HEK293 (cell line): ENCODE data around the gene MLN.

ENCODE experiments used
- CTCF ChIP-seq: fragments of 450-650 bp; formaldehyde crosslinking; IDR thresholded peaks from 2 replicates; pipeline ENCODE4 v1.5.1; 2016; ENCODE audit warnings: missing biosample characterization, missing genetic modification characterization
- GLIS1 ChIP-seq: fragments of 450-650 bp; formaldehyde crosslinking; IDR thresholded peaks from 2 replicates; pipeline ENCODE4 v1.5.1; 2016; ENCODE audit warnings: missing biosample characterization, missing genetic modification characterization
- KLF17 ChIP-seq: fragments of 450-650 bp; formaldehyde crosslinking; IDR thresholded peaks from 2 replicates; pipeline ENCODE4 v1.5.1; 2016; ENCODE audit warnings: missing biosample characterization, missing genetic modification characterization
- KLF8 ChIP-seq: fragments of 450-650 bp; formaldehyde crosslinking; IDR thresholded peaks from 2 replicates; pipeline ENCODE4 v1.5.1; 2016; ENCODE audit warnings: missing biosample characterization, missing genetic modification characterization
- KLF9 ChIP-seq: fragments of 450-650 bp; formaldehyde crosslinking; IDR thresholded peaks from 2 replicates; pipeline ENCODE4 v1.5.1; 2016; ENCODE audit warnings: missing biosample characterization, missing genetic modification characterization, low read depth
- PRDM1 ChIP-seq: fragments of 450-650 bp; formaldehyde crosslinking; IDR thresholded peaks from 2 replicates; pipeline ENCODE4; 2016; ENCODE audit warnings: missing biosample characterization, missing genetic modification characterization
- PRDM10 ChIP-seq: fragments of 450-650 bp; formaldehyde crosslinking; IDR thresholded peaks from 2 replicates; pipeline ENCODE4 v1.5.1; 2016; ENCODE audit warnings: missing biosample characterization, missing genetic modification characterization
- SP3 ChIP-seq: fragments of 450-650 bp; formaldehyde crosslinking; IDR thresholded peaks from 2 replicates; pipeline ENCODE4 v1.5.1; 2016; ENCODE audit warnings: missing biosample characterization, missing genetic modification characterization
- TRIM28 ChIP-seq: IDR thresholded peaks from 2 replicates; pipeline ENCODE4 v1.6.1; 2011; ENCODE audit warnings: low read length, control low read depth, borderline replicate concordance
- ZBTB10 ChIP-seq: fragments of 450-650 bp; formaldehyde crosslinking; IDR thresholded peaks from 2 replicates; pipeline ENCODE4 v1.5.1; 2016; ENCODE audit warnings: missing biosample characterization, missing genetic modification characterization
- ZBTB11 ChIP-seq: fragments of 450-650 bp; formaldehyde crosslinking; conservative IDR thresholded peaks from 2 replicates; pipeline ENCODE4 v1.5.1; 2016; ENCODE audit warnings: low read depth, missing biosample characterization, missing genetic modification characterization
- ZBTB7A ChIP-seq: fragments of 450-650 bp; formaldehyde crosslinking; IDR thresholded peaks from 2 replicates; pipeline ENCODE4 v1.5.1; 2016; ENCODE audit warnings: low read depth, missing biosample characterization, missing genetic modification characterization
- ZFP3 ChIP-seq: fragments of 450-650 bp; formaldehyde crosslinking; IDR thresholded peaks from 2 replicates; pipeline ENCODE4 v1.5.1; 2016; ENCODE audit warnings: low read depth, missing biosample characterization, missing genetic modification characterization
- ZFP69B ChIP-seq: fragments of 450-650 bp; formaldehyde crosslinking; IDR thresholded peaks from 2 replicates; pipeline ENCODE4 v1.5.1; 2016; ENCODE audit warnings: missing biosample characterization, missing genetic modification characterization
- ZNF133 ChIP-seq: fragments of 450-650 bp; formaldehyde crosslinking; IDR thresholded peaks from 2 replicates; pipeline ENCODE4 v1.5.1; 2016; ENCODE audit warnings: missing biosample characterization, missing genetic modification characterization
- ZNF146 ChIP-seq: fragments of 450-650 bp; formaldehyde crosslinking; IDR thresholded peaks from 2 replicates; pipeline ENCODE4 v1.5.1; 2016; ENCODE audit warnings: missing biosample characterization, missing genetic modification characterization
- ZNF223 ChIP-seq: fragments of 450-650 bp; formaldehyde crosslinking; IDR thresholded peaks from 2 replicates; pipeline ENCODE4 v1.5.1; 2016; ENCODE audit warnings: missing biosample characterization, missing genetic modification characterization
- ZNF23 ChIP-seq: fragments of 450-650 bp; formaldehyde crosslinking; IDR thresholded peaks from 2 replicates; pipeline ENCODE4 v1.5.1; 2016; ENCODE audit warnings: missing biosample characterization, missing genetic modification characterization, borderline replicate concordance
- ZNF266 ChIP-seq: fragments of 450-650 bp; formaldehyde crosslinking; IDR thresholded peaks from 2 replicates; pipeline ENCODE4 v1.5.1; 2016; ENCODE audit warnings: missing biosample characterization, missing genetic modification characterization, low read depth
- ZNF37A ChIP-seq: fragments of 450-650 bp; IDR thresholded peaks from 2 replicates; pipeline ENCODE4 v1.5.1; 2018; ENCODE audit warnings: missing biosample characterization, missing genetic modification characterization
- ZNF416 ChIP-seq: fragments of 450-650 bp; formaldehyde crosslinking; IDR thresholded peaks from 2 replicates; pipeline ENCODE4 v1.5.1; 2016; ENCODE audit warnings: missing biosample characterization, missing genetic modification characterization
- ZNF423 ChIP-seq: fragments of 450-650 bp; formaldehyde crosslinking; IDR thresholded peaks from 2 replicates; pipeline ENCODE4 v1.5.1; 2016; ENCODE audit warnings: missing biosample characterization, missing genetic modification characterization
- ZNF544 ChIP-seq: fragments of 450-650 bp; formaldehyde crosslinking; IDR thresholded peaks from 2 replicates; pipeline ENCODE4 v1.5.0; 2017; ENCODE audit warnings: missing biosample characterization, missing genetic modification characterization
- ZNF561 ChIP-seq: fragments of 450-650 bp; IDR thresholded peaks from 2 replicates; pipeline ENCODE4 v1.5.1; 2018; ENCODE audit warnings: missing biosample characterization, missing genetic modification characterization, borderline replicate concordance
- ZNF639 ChIP-seq: fragments of 450-650 bp; formaldehyde crosslinking; IDR thresholded peaks from 2 replicates; pipeline ENCODE4 v1.5.1; 2016; ENCODE audit warnings: missing biosample characterization, missing genetic modification characterization
- ZNF707 ChIP-seq: fragments of 450-650 bp; formaldehyde crosslinking; IDR thresholded peaks from 2 replicates; pipeline ENCODE4 v1.5.1; 2016; ENCODE audit warnings: missing biosample characterization, missing genetic modification characterization

The MLN gene

GRCh38 chr6:33787954-33788693 is 15.7 kb downstream of the MLN start (continued):
- TF ChIP-seq ZBTB11 (tag by site-specific recombination) = peak; percentile 95
- no peak for TF ChIP-seq ZNF23 (tag by site-specific recombination)
- no peak for TF ChIP-seq ZNF544
- TF ChIP-seq ZNF146 (tag by site-specific recombination) = no peak
- TF ChIP-seq SP3 (tag by site-specific recombination) = peak; percentile 69
- TF ChIP-seq KLF9 (tag by site-specific recombination) = peak; percentile 89
- TF ChIP-seq PRDM10 = peak; percentile 89
- TF ChIP-seq ZFP3 (tag by site-specific recombination) = no peak
- no peak for TF ChIP-seq ZNF639 (tag by site-specific recombination)
- no peak for TF ChIP-seq CTCF
- TF ChIP-seq ZNF423 (tag by site-specific recombination) = 0 out of 2 replicates have a peak, but pooled peaks have one; percentile 46
- peak; percentile 43; the same call in 1 of the 2 replicates for TF ChIP-seq ZBTB7A (tag by site-specific recombination)
- TF ChIP-seq ZNF266 (tag by site-specific recombination) = 0 out of 2 replicates have a peak, but pooled peaks have one; percentile 7
- peak; percentile 97 for TF ChIP-seq PRDM1 (tag by site-specific recombination)
- no peak for TF ChIP-seq ZNF37A
- TF ChIP-seq GLIS1 (tag by site-specific recombination) = peak; percentile 37; the same call in 1 of the 2 replicates
- TF ChIP-seq ZFP69B = no peak
- TF ChIP-seq TRIM28 = no peak
- peak; percentile 23; the same call in 1 of the 2 replicates for TF ChIP-seq ZNF561
- TF ChIP-seq KLF8 (tag by site-specific recombination) = peak; percentile 50; the same call in 1 of the 2 replicates
- TF ChIP-seq ZNF416 (tag by site-specific recombination) = no peak
- TF ChIP-seq ZNF133 (tag by site-specific recombination) = no peak
- TF ChIP-seq ZNF223 (tag by site-specific recombination) = no peak
- TF ChIP-seq ZNF707 (tag by site-specific recombination) = no peak
- TF ChIP-seq ZBTB10 = peak; percentile 48; the same call in 1 of the 2 replicates
- TF ChIP-seq KLF17 (tag by site-specific recombination) = peak; percentile 47; the same call in 1 of the 2 replicates
